GM23248 (cell line): Measurements from ENCODE around the gene PRKCE. TPM values are rescaled to one million over a fixed set of nuclear protein-coding genes. Genes with fewer than 3 reads are reported as not detected.

Source experiments
- DNase-seq: peaks from one replicate; pipeline ENCODE4 v3.0.0-alpha.2; 2015
- H2AFZ ChIP-seq: fragments of 200-600 bp; sonication (generic); 2 replicates; pipeline ENCODE4 v1.6.1; 2016; ENCODE audit warnings: antibody characterized with exemption
- H3F3A ChIP-seq: fragments of 200-600 bp; sonication (generic); 2 replicates; pipeline ENCODE4 v1.6.1; 2016; ENCODE audit warnings: mild to moderate bottlenecking, antibody characterized with exemption, mixed run types; ENCODE audit not compliant: insufficient read depth
- H3K27ac ChIP-seq: fragments of 200-600 bp; sonication (generic); 2 replicates; pipeline ENCODE4 v1.5.1; 2016; ENCODE audit warnings: mild to moderate bottlenecking
- H3K27me3 ChIP-seq: fragments of 200-600 bp; sonication (generic); replicated peaks from 2 replicates; pipeline ENCODE4 v1.6.1; 2016; ENCODE audit warnings: mild to moderate bottlenecking; ENCODE audit not compliant: insufficient read depth
- H3K36me3 ChIP-seq: fragments of 200-600 bp; sonication (generic); 2 replicates; pipeline ENCODE4 v1.6.1; 2016; ENCODE audit warnings: low read depth, mild to moderate bottlenecking
- H3K4me1 ChIP-seq: fragments of 200-600 bp; sonication (generic); 2 replicates; pipeline ENCODE4 v1.6.1; 2016; ENCODE audit warnings: mild to moderate bottlenecking; ENCODE audit not compliant: insufficient read depth
- H3K4me2 ChIP-seq: fragments of 200-600 bp; sonication (generic); one replicate; pipeline ENCODE4 v1.6.1; 2016; ENCODE audit warnings: mild to moderate bottlenecking; ENCODE audit not compliant: unreplicated experiment
- H3K4me3 ChIP-seq: fragments of 200-600 bp; sonication (generic); 2 replicates; pipeline ENCODE4 v1.5.1; 2016; ENCODE audit warnings: mild to moderate bottlenecking
- H3K79me2 ChIP-seq: fragments of 200-600 bp; sonication (generic); 2 replicates; pipeline ENCODE4 v1.6.1; 2016; ENCODE audit warnings: mild to moderate bottlenecking; ENCODE audit not compliant: insufficient read depth
- H3K9ac ChIP-seq: fragments of 200-600 bp; sonication (generic); 2 replicates; pipeline ENCODE4 v1.6.1; 2016; ENCODE audit warnings: mild to moderate bottlenecking
- H3K9me2 ChIP-seq: fragments of 200-600 bp; sonication (generic); 2 replicates; pipeline ENCODE4 v1.6.1; 2016; ENCODE audit warnings: mixed run types, mild to moderate bottlenecking, moderate library complexity; ENCODE audit not compliant: insufficient read depth
- H3K9me3 ChIP-seq: fragments of 200-600 bp; sonication (generic); one replicate; pipeline ENCODE4 v1.6.1; 2017; ENCODE audit warnings: low read depth
- H4K20me1 ChIP-seq: fragments of 200-600 bp; sonication (generic); 2 replicates; pipeline ENCODE4 v1.6.0; 2016; ENCODE audit not compliant: insufficient read depth
- EZH2 ChIP-seq: fragments of 200-600 bp; sonication (generic); IDR thresholded peaks from 2 replicates; pipeline ENCODE4 v1.6.1; 2018; ENCODE audit warnings: antibody characterized with exemption, mild to moderate bottlenecking; ENCODE audit not compliant: insufficient read depth, poor library complexity, severe bottlenecking
- EZH2phosphoT487 ChIP-seq: fragments of 200-600 bp; sonication (generic); IDR thresholded peaks from 2 replicates; pipeline ENCODE4 v1.6.1; 2018; ENCODE audit warnings: antibody characterized with exemption, moderate library complexity, mild to moderate bottlenecking, low read depth; ENCODE audit not compliant: insufficient read depth
- WGBS, 2 experiments: methylation state at CpG; one replicate each; pipeline ENCODE4 v1.1.6; 2015 to 2017; ENCODE audit warnings: low lambda C conversion rate in 2 of 2, low coverage in 1 of 2; ENCODE audit errors: missing lambda C conversion rate in 2 of 2; 5-methylcytosine and 5-hydroxymethylcytosine counted together
- in situ Hi-C: fragments of 300-500 bp; cut with MboI; formaldehyde crosslinking; loops from 2 replicates; pipeline ENCODE4 v1.15.0; 2020
- polyA plus RNA-seq: library from polyadenylated mRNA; unstranded; fragments of >200 nt; fragmentation: Nextera tagmentation; extraction: Ambion mirVana; gene quantifications from 2 replicates; pipeline ENCODE4 v1.2.1, GENCODE V29; 2016
- total RNA-seq: library from RNA; depleted of rRNA; stranded (reverse); fragments of >200 nt; shearing (Covaris generic); gene quantifications from 2 replicates; pipeline ENCODE4 v1.2.3, GENCODE V29; 2014

Gene PRKCE
- total and polyA plus RNA-seq, 2 experiments from 2014 or later = 5.9 to 7.0 TPM

- Histone ChIP-seq H3K27ac (no peak overlapping the region), H2AFZ (no peak overlapping the region), H3K4me3 (no peak overlapping the region), H3K79me2 (peaks cover 87% of the 10 kb centered on the region), H3K4me1 (peaks cover 29% of the 10 kb centered on the region), H3K9ac (no peak overlapping the region), H3K27me3 (no peaks in the 10 kb centered on the region), H3K36me3 (no peaks in the 10 kb centered on the region), H4K20me1 (no peaks in the 10 kb centered on the region), H3F3A (peaks cover 27% of the 10 kb centered on the region; the same call in 1 of the 2 replicates), H3K9me3 (no peaks in the 10 kb centered on the region), H3K4me2 (no peak overlapping the region), H3K9me2 (peaks cover 4% of the 10 kb centered on the region; the same call in 1 of the 2 replicates)
- no peak for DNase-seq
- in situ Hi-C loops = no loop called here
- 87 to 92% methylated on average over 1 of the region's 1 CpG for WGBS, 2 experiments
- no peak for TF ChIP-seq EZH2
- TF ChIP-seq EZH2phosphoT487 = no peak
Measured at GRCh38 chr2:45672138-45672537, 20.7 kb downstream of the PRKCE start.

- Histone ChIP-seq H3F3A (peaks cover 23% of the 10 kb centered on the region; the same call in 1 of the 2 replicates), H3K36me3 (no peaks in the 10 kb centered on the region), H3K4me2 (no peak overlapping the region), H2AFZ (no peak overlapping the region), H3K27ac (peak overlapping the region; percentile 22; the same call in 1 of the 2 replicates), H3K9me2 (peaks cover 4% of the 10 kb centered on the region; the same call in 1 of the 2 replicates), H3K4me3 (no peak overlapping the region), H3K9ac (peak overlapping the region; percentile 14; the same call in 1 of the 2 replicates), H4K20me1 (no peaks in the 10 kb centered on the region), H3K9me3 (no peaks in the 10 kb centered on the region), H3K27me3 (no peaks in the 10 kb centered on the region), H3K79me2 (peaks cover 87% of the 10 kb centered on the region), H3K4me1 (peaks cover 25% of the 10 kb centered on the region)
- in situ Hi-C loops = no loop called here
- WGBS, 2 experiments = 97 to 98% methylated on average over 5 of the region's 5 CpGs
- TF ChIP-seq EZH2phosphoT487 = no peak
- TF ChIP-seq EZH2 = no peak
- DNase-seq = peak; percentile 51
Measured at GRCh38 chr2:45674035-45674816, 22.8 kb downstream of the PRKCE start.

- Histone ChIP-seq H3K4me3 (no peak overlapping the region), H3K79me2 (peaks cover 87% of the 10 kb centered on the region), H3K36me3 (no peaks in the 10 kb centered on the region), H3K4me2 (peak overlapping the region; percentile 8), H3K27ac (peak overlapping the region; percentile 22), H3F3A (peaks cover 20% of the 10 kb centered on the region; the same call in 1 of the 2 replicates), H3K9me3 (no peaks in the 10 kb centered on the region), H3K4me1 (peaks cover 23% of the 10 kb centered on the region), H2AFZ (no peak overlapping the region), H4K20me1 (no peaks in the 10 kb centered on the region), H3K27me3 (no peaks in the 10 kb centered on the region), H3K9ac (peak overlapping the region; percentile 14; the same call in 1 of the 2 replicates), H3K9me2 (peaks cover 4% of the 10 kb centered on the region; the same call in 1 of the 2 replicates)
- peak; percentile 63 for DNase-seq
- WGBS, 2 experiments = 4 to 18% methylated on average over 4 to 5 of the region's 5 CpGs
- no peak for TF ChIP-seq EZH2phosphoT487
- no peak for TF ChIP-seq EZH2
- in situ Hi-C loops = no loop called here
Measured at GRCh38 chr2:45675263-45675812, 23.9 kb downstream of the PRKCE start.

GRCh38 chr2:45676088-45676487, 24.6 kb downstream of the PRKCE start:
- H3K79me2 ChIP-seq = peaks cover 86% of the 10 kb centered on the region
- peaks cover 4% of the 10 kb centered on the region; the same call in 1 of the 2 replicates for H3K9me2 ChIP-seq
- no peaks in the 10 kb centered on the region for H4K20me1 ChIP-seq
- H3F3A ChIP-seq = peaks cover 20% of the 10 kb centered on the region
- DNase-seq = no peak
- H2AFZ ChIP-seq = no peak overlapping the region
- no peak overlapping the region for H3K9ac ChIP-seq
- H3K4me2 ChIP-seq = no peak overlapping the region
- H3K4me3 ChIP-seq = no peak overlapping the region
- no peaks in the 10 kb centered on the region for H3K27me3 ChIP-seq
- no peak overlapping the region for H3K27ac ChIP-seq
- peaks cover 23% of the 10 kb centered on the region for H3K4me1 ChIP-seq
- no peaks in the 10 kb centered on the region for H3K36me3 ChIP-seq
- H3K9me3 ChIP-seq = no peaks in the 10 kb centered on the region
- WGBS, 2 experiments = 97 to 100% methylated on average over 5 of the region's 5 CpGs
- in situ Hi-C loops = no loop called here
- TF ChIP-seq EZH2phosphoT487 (no peak), EZH2 (no peak)
